HG02970 (cell line): ENCODE results near the gene DYRK4.
"Not testable (repeated sequence)": the region's sequence is repeated elsewhere in the genome, so short reads cannot be mapped to it uniquely, and the experiment has no call there.

ENCODE experiments used
- ATAC-seq: cut with Tn5 transposase; IDR thresholded peaks from one replicate; pipeline ENCODE4 v1.9.1; 2021; ENCODE audit warnings: mild to moderate bottlenecking, moderate library complexity, moderate number of reproducible peaks; ENCODE audit not compliant: unreplicated experiment, low FRiP score

The DYRK4 gene

GRCh38 chr12:4562034-4562657 is at the start of gene DYRK4:
Gene DYRK4 (plus strand): TSS chr12:4562208. CDS start chr12:4562246, 38 bp downstream.
- no peak for ATAC-seq

- no peak for ATAC-seq
Observed at GRCh38 chr12:4518106-4518728, 43.8 kb upstream of the DYRK4 start.

GRCh38 chr12:4523443-4523842 is 38.6 kb upstream of the DYRK4 start:
- ATAC-seq = not testable (repeated sequence)

- no peak for ATAC-seq
Observed at GRCh38 chr12:4526923-4527546, 35.0 kb upstream of the DYRK4 start.

- ATAC-seq = no peak
Observed at GRCh38 chr12:4530160-4530559, 31.8 kb upstream of the DYRK4 start.

GRCh38 chr12:4530982-4531586 is 30.9 kb upstream of the DYRK4 start:
- no peak for ATAC-seq

GRCh38 chr12:4535092-4535491 is 26.9 kb upstream of the DYRK4 start:
- ATAC-seq = no peak

GRCh38 chr12:4535871-4536270 is 26.1 kb upstream of the DYRK4 start:
- no peak for ATAC-seq

GRCh38 chr12:4538207-4539160 is 23.5 kb upstream of the DYRK4 start, which contains the start of gene RAD51AP1:
Gene RAD51AP1 (plus strand): TSS chr12:4538890. CDS start chr12:4538940, 50 bp downstream.
- peak; percentile 90 for ATAC-seq

- no peak for ATAC-seq
Observed at GRCh38 chr12:4539167-4539870, 22.7 kb upstream of the DYRK4 start.

GRCh38 chr12:4540170-4540569 is 21.8 kb upstream of the DYRK4 start:
- no peak for ATAC-seq

- no peak for ATAC-seq
Observed at GRCh38 chr12:4540638-4541037, 21.4 kb upstream of the DYRK4 start.

- no peak for ATAC-seq
Observed at GRCh38 chr12:4545195-4545594, 16.8 kb upstream of the DYRK4 start.

- ATAC-seq = no peak
Observed at GRCh38 chr12:4552191-4552590, 9.8 kb upstream of the DYRK4 start.

GRCh38 chr12:4553943-4554342 is 8.1 kb upstream of the DYRK4 start:
- no peak for ATAC-seq

GRCh38 chr12:4555804-4556203 is 6.2 kb upstream of the DYRK4 start:
- ATAC-seq = no peak

GRCh38 chr12:4556735-4557530 is 5.1 kb upstream of the DYRK4 start:
- ATAC-seq = no peak

GRCh38 chr12:4557586-4557985 is 4.4 kb upstream of the DYRK4 start:
- ATAC-seq = no peak

GRCh38 chr12:4558171-4558570 is 3.8 kb upstream of the DYRK4 start:
- no peak for ATAC-seq
